Measurements from ENCODE around the gene MYO3B. TPM values are rescaled to one million over a fixed set of nuclear protein-coding genes. Genes with fewer than 3 reads are reported as not detected.

Gene MYO3B
- total RNA-seq, 2 donors from 2014 or later, result 5.2 to 10.9 TPM

- Histone ChIP-seq H3K4me1 (ENCODE audit: control insufficient read depth, insufficient read depth, low read length) (peaks cover 9% of the 10 kb centered on the region), H3K9ac (ENCODE audit: extremely low read depth, low read length, poor library complexity, severe bottlenecking) (no peak overlapping the region), H3K9me3 (ENCODE audit: control insufficient read depth, low read length) (no peaks in the 10 kb centered on the region), H3K36me3 (ENCODE audit: control insufficient read depth, insufficient read depth, low read length) (no peaks in the 10 kb centered on the region), H3K27ac (ENCODE audit: low read depth, low read length) (no peak overlapping the region), H3K4me3 (ENCODE audit: low read length) (no peak overlapping the region), H3K27me3 (ENCODE audit: control insufficient read depth, insufficient read depth, low read length, poor library complexity, severe bottlenecking) (no peaks in the 10 kb centered on the region)
- Mint-ChIP-seq H3K36me3 (ENCODE audit: low read depth) (no peaks in the 10 kb centered on the region), H3K4me1 (peaks cover 22% of the 10 kb centered on the region), H3K9me3 (no peaks in the 10 kb centered on the region), H3K27me3 (ENCODE audit: insufficient read depth) (no peaks in the 10 kb centered on the region), H3K27ac (no peak overlapping the region), H3K4me3 (no peak overlapping the region)
- TF ChIP-seq CTCF (conservative IDR thresholded peaks at IDR 0.05), result no peak
- DNase-seq, result no peak
These were observed 407.1 kb downstream of the MYO3B start for GRCh38 chr2:170585067-170585466.

- Histone ChIP-seq H3K4me3 (ENCODE audit: low read length) (no peak overlapping the region), H3K27me3 (ENCODE audit: control insufficient read depth, insufficient read depth, low read length, poor library complexity, severe bottlenecking) (no peaks in the 10 kb centered on the region), H3K27ac (ENCODE audit: low read depth, low read length) (no peak overlapping the region), H3K9me3 (ENCODE audit: control insufficient read depth, low read length) (no peaks in the 10 kb centered on the region), H3K4me1 (ENCODE audit: control insufficient read depth, insufficient read depth, low read length) (peaks cover 9% of the 10 kb centered on the region), H3K36me3 (ENCODE audit: control insufficient read depth, insufficient read depth, low read length) (no peaks in the 10 kb centered on the region), H3K9ac (ENCODE audit: extremely low read depth, low read length, poor library complexity, severe bottlenecking) (no peak overlapping the region)
- H3K36me3 Mint-ChIP-seq (ENCODE audit: low read depth), result no peaks in the 10 kb centered on the region
- peaks cover 22% of the 10 kb centered on the region for H3K4me1 Mint-ChIP-seq
- no peaks in the 10 kb centered on the region for H3K9me3 Mint-ChIP-seq
- no peaks in the 10 kb centered on the region for H3K27me3 Mint-ChIP-seq (ENCODE audit: insufficient read depth)
- 72 to 100% methylated on average over 1 to 2 of the region's 2 CpGs for WGBS, 2 experiments (ENCODE audit: insufficient coverage in 1 of 2, insufficient read length in 1 of 2)
- TF ChIP-seq CTCF (conservative IDR thresholded peaks at IDR 0.05), result no peak
- no peak overlapping the region for H3K27ac Mint-ChIP-seq
- DNase-seq, result no peak
- no peak overlapping the region for H3K4me3 Mint-ChIP-seq
These were observed 408.7 kb downstream of the MYO3B start for GRCh38 chr2:170586571-170587095.

- no peaks in the 10 kb centered on the region for H3K36me3 ChIP-seq (ENCODE audit: control insufficient read depth, insufficient read depth, low read length)
- H3K27ac ChIP-seq (ENCODE audit: low read depth, low read length), result no peak overlapping the region
- no peak overlapping the region for H3K4me3 Mint-ChIP-seq
- no peaks in the 10 kb centered on the region for H3K36me3 Mint-ChIP-seq (ENCODE audit: low read depth)
- no peak overlapping the region for H3K4me3 ChIP-seq (ENCODE audit: low read length)
- no peaks in the 10 kb centered on the region for H3K9me3 Mint-ChIP-seq
- no peak overlapping the region for H3K27ac Mint-ChIP-seq
- H3K4me1 ChIP-seq (ENCODE audit: control insufficient read depth, insufficient read depth, low read length), result peaks cover 8% of the 10 kb centered on the region
- no peak for DNase-seq
- peaks cover 18% of the 10 kb centered on the region for H3K4me1 Mint-ChIP-seq
- no peaks in the 10 kb centered on the region for H3K27me3 ChIP-seq (ENCODE audit: control insufficient read depth, insufficient read depth, low read length, poor library complexity, severe bottlenecking)
- no peak for TF ChIP-seq CTCF (conservative IDR thresholded peaks at IDR 0.05)
- no peak overlapping the region for H3K9ac ChIP-seq (ENCODE audit: extremely low read depth, low read length, poor library complexity, severe bottlenecking)
- H3K9me3 ChIP-seq (ENCODE audit: control insufficient read depth, low read length), result no peaks in the 10 kb centered on the region
- H3K27me3 Mint-ChIP-seq (ENCODE audit: insufficient read depth), result no peaks in the 10 kb centered on the region
- 83 to 100% methylated on average over 1 to 2 of the region's 2 CpGs for WGBS, 2 experiments (ENCODE audit: insufficient coverage in 1 of 2, insufficient read length in 1 of 2)
These were observed 409.2 kb downstream of the MYO3B start for GRCh38 chr2:170587117-170587516.
